Measurements from ENCODE around the gene NBPF26. TPM values are rescaled to one million over a fixed set of nuclear protein-coding genes. Genes with fewer than 3 reads are reported as not detected.
"Not testable (repeated sequence)": the region's sequence is repeated elsewhere in the genome, so short reads cannot be mapped to it uniquely, and the experiment has no call there.

The NBPF26 gene
- total RNA-seq, 2 donors from 2014 or later = 13.9 to 20.9 TPM

- not testable (repeated sequence) for H3K27me3 ChIP-seq (ENCODE audit: control insufficient read depth, insufficient read depth, low read length, poor library complexity, severe bottlenecking); H3K4me3 ChIP-seq (ENCODE audit: low read length); H3K27ac ChIP-seq (ENCODE audit: low read depth, low read length); H3K36me3 ChIP-seq (ENCODE audit: control insufficient read depth, insufficient read depth, low read length); H3K27me3 Mint-ChIP-seq (ENCODE audit: insufficient read depth); H3K9me3 ChIP-seq (ENCODE audit: control insufficient read depth, low read length); H3K9ac ChIP-seq (ENCODE audit: extremely low read depth, low read length, poor library complexity, severe bottlenecking); H3K4me1 Mint-ChIP-seq; H3K4me3 Mint-ChIP-seq; H3K36me3 Mint-ChIP-seq (ENCODE audit: low read depth); H3K4me1 ChIP-seq (ENCODE audit: control insufficient read depth, insufficient read depth, low read length); H3K9me3 Mint-ChIP-seq; H3K27ac Mint-ChIP-seq
- peak; percentile 63 for DNase-seq
- 94% methylated on average over 5 of the region's 7 CpGs; no CpG with 5 or more reads in 1 of the 2 experiments for WGBS, 2 experiments (ENCODE audit: insufficient coverage in 1 of 2, insufficient read length in 1 of 2)
- TF ChIP-seq, protein P1, sequence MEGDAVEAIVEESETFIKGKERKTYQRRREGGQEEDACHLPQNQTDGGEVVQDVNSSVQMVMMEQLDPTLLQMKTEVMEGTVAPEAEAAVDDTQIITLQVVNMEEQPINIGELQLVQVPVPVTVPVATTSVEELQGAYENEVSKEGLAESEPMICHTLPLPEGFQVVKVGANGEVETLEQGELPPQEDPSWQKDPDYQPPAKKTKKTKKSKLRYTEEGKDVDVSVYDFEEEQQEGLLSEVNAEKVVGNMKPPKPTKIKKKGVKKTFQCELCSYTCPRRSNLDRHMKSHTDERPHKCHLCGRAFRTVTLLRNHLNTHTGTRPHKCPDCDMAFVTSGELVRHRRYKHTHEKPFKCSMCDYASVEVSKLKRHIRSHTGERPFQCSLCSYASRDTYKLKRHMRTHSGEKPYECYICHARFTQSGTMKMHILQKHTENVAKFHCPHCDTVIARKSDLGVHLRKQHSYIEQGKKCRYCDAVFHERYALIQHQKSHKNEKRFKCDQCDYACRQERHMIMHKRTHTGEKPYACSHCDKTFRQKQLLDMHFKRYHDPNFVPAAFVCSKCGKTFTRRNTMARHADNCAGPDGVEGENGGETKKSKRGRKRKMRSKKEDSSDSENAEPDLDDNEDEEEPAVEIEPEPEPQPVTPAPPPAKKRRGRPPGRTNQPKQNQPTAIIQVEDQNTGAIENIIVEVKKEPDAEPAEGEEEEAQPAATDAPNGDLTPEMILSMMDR (conservative IDR thresholded peaks at IDR 0.05) = peak; percentile 40
Measured at GRCh38 chr1:120805452-120805851, 81.7 kb downstream of the NBPF26 start.

DNA sequence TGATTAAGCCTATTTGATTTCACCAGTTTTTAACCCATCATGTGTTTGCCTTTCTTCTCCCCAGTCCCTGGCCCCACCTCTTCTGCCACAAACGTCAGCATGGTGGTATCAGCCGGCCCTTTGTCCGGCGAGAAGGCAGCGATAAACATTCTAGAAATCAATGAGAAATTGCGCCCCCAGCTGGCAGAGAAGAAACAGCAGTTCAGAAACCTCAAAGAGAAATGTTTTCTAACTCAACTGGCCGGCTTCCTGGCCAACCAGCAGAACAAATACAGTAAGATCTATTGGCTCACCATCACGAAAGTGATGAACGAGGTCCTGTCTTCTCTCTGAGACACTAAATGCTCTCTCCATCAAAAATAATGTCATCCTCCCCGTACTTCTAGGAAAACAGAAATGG, 88.1 kb downstream of the NBPF26 start:
- DNase-seq = peak; percentile 79
- H3K27ac Mint-ChIP-seq; H3K4me1 ChIP-seq (ENCODE audit: control insufficient read depth, insufficient read depth, low read length); H3K27me3 Mint-ChIP-seq (ENCODE audit: insufficient read depth); H3K4me3 ChIP-seq (ENCODE audit: low read length); H3K36me3 ChIP-seq (ENCODE audit: control insufficient read depth, insufficient read depth, low read length); H3K27ac ChIP-seq (ENCODE audit: low read depth, low read length); H3K4me1 Mint-ChIP-seq; H3K9me3 ChIP-seq (ENCODE audit: control insufficient read depth, low read length); H3K27me3 ChIP-seq (ENCODE audit: control insufficient read depth, insufficient read depth, low read length, poor library complexity, severe bottlenecking); H3K9ac ChIP-seq (ENCODE audit: extremely low read depth, low read length, poor library complexity, severe bottlenecking); H3K4me3 Mint-ChIP-seq; H3K9me3 Mint-ChIP-seq: not testable (repeated sequence)
- peaks cover 11% of the 10 kb centered on the region for H3K36me3 Mint-ChIP-seq (ENCODE audit: low read depth)
- 17% methylated on average over 9 of the region's 10 CpGs; no CpG with 5 or more reads in 1 of the 2 experiments for WGBS, 2 experiments (ENCODE audit: insufficient coverage in 1 of 2, insufficient read length in 1 of 2)
- TF ChIP-seq, protein P1 (conservative IDR thresholded peaks at IDR 0.05) = peak; percentile 77

DNA sequence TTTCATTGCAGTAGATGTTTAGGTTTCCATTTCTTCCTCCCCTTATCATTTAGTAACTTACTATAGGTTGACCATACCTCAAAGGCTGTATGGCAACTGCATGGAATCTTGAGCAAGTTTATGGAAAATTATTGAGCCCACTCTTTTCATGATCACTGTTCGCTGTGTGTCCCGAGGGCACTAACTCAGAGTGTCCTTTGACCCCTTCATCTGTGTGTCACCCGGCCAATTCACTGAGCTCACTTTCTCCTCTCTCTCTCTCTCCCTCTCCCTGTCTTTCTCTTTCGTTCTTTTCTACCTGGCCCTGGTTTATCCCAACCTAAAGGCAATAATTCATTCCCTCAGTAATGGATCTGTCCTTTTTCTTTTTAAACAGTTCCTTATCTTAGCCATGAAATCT, 101.3 kb downstream of the NBPF26 start:
- H3K9ac ChIP-seq (ENCODE audit: extremely low read depth, low read length, poor library complexity, severe bottlenecking); H3K36me3 ChIP-seq (ENCODE audit: control insufficient read depth, insufficient read depth, low read length); DNase-seq; H3K27me3 ChIP-seq (ENCODE audit: control insufficient read depth, insufficient read depth, low read length, poor library complexity, severe bottlenecking); H3K27ac Mint-ChIP-seq; H3K9me3 Mint-ChIP-seq; H3K4me1 Mint-ChIP-seq; H3K27ac ChIP-seq (ENCODE audit: low read depth, low read length); H3K27me3 Mint-ChIP-seq (ENCODE audit: insufficient read depth); H3K4me1 ChIP-seq (ENCODE audit: control insufficient read depth, insufficient read depth, low read length); H3K4me3 Mint-ChIP-seq; H3K4me3 ChIP-seq (ENCODE audit: low read length); H3K36me3 Mint-ChIP-seq (ENCODE audit: low read depth); H3K9me3 ChIP-seq (ENCODE audit: control insufficient read depth, low read length): not testable (repeated sequence)
- 86% methylated on average over 2 of the region's 4 CpGs; no CpG with 5 or more reads in 1 of the 2 experiments for WGBS, 2 experiments (ENCODE audit: insufficient coverage in 1 of 2, insufficient read length in 1 of 2)

DNA sequence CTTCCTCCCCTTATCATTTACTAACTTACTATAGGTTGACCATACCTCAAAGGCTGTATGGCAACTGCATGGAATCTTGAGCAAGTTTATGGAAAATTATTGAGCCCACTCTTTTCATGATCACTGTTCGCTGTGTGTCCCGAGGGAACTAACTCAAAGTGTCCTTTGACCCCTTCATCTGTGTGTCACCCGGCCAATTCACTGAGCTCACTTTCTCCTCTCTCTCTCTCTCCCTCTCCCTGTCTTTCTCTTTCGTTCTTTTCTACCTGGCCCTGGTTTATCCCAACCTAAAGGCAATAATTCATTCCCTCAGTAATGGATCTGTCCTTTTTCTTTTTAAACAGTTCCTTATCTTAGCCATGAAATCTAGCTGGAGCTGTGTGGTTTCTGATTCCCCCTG, 102.9 kb downstream of the NBPF26 start:
- H3K36me3 Mint-ChIP-seq (ENCODE audit: low read depth); H3K27me3 ChIP-seq (ENCODE audit: control insufficient read depth, insufficient read depth, low read length, poor library complexity, severe bottlenecking); H3K9ac ChIP-seq (ENCODE audit: extremely low read depth, low read length, poor library complexity, severe bottlenecking); H3K4me3 Mint-ChIP-seq; H3K36me3 ChIP-seq (ENCODE audit: control insufficient read depth, insufficient read depth, low read length); H3K4me1 Mint-ChIP-seq; DNase-seq; H3K4me3 ChIP-seq (ENCODE audit: low read length); H3K9me3 ChIP-seq (ENCODE audit: control insufficient read depth, low read length); H3K4me1 ChIP-seq (ENCODE audit: control insufficient read depth, insufficient read depth, low read length); H3K27me3 Mint-ChIP-seq (ENCODE audit: insufficient read depth); H3K9me3 Mint-ChIP-seq; H3K27ac Mint-ChIP-seq; H3K27ac ChIP-seq (ENCODE audit: low read depth, low read length): not testable (repeated sequence)
- no CpG with 5 or more reads among the region's 4 CpGs for WGBS, 2 experiments (ENCODE audit: insufficient coverage in 1 of 2, insufficient read length in 1 of 2)
